ENCODE measurements around the gene NSMF.
A peak's percentile ranks its signal among the peaks of the same experiment; 100 is the strongest.
"Not testable (repeated sequence)": the region's sequence is repeated elsewhere in the genome, so short reads cannot be mapped to it uniquely, and the experiment has no call there.

Gene NSMF

GRCh38 chr9:137457406-137458193 is 1.5 kb downstream of the NSMF start:
- DNase-seq (ENCODE audit: low spot score) = no peak

- no peak for DNase-seq (ENCODE audit: low spot score)
These were observed 2.2 kb downstream of the NSMF start for GRCh38 chr9:137456864-137457405.

- no peak for DNase-seq (ENCODE audit: low spot score)
These were observed 2.9 kb downstream of the NSMF start for GRCh38 chr9:137456061-137456863.

- no peak for DNase-seq (ENCODE audit: low spot score)
These were observed 3.7 kb downstream of the NSMF start for GRCh38 chr9:137455359-137455991.

GRCh38 chr9:137454597-137455358 is 4.4 kb downstream of the NSMF start:
- DNase-seq (ENCODE audit: low spot score) = no peak

GRCh38 chr9:137454145-137454596 is 5.0 kb downstream of the NSMF start:
- peak; percentile 75 for DNase-seq (ENCODE audit: low spot score)

- DNase-seq (ENCODE audit: low spot score) = peak; percentile 85
These were observed 5.5 kb downstream of the NSMF start for GRCh38 chr9:137453643-137454081.

- DNase-seq (ENCODE audit: low spot score) = no peak
These were observed 6.1 kb downstream of the NSMF start for GRCh38 chr9:137452761-137453642.

GRCh38 chr9:137452006-137452760 is 7.0 kb downstream of the NSMF start:
- no peak for DNase-seq (ENCODE audit: low spot score)

GRCh38 chr9:137451264-137452005 is 7.7 kb downstream of the NSMF start:
- not testable (repeated sequence) for DNase-seq (ENCODE audit: low spot score)

- DNase-seq (ENCODE audit: low spot score) = not testable (repeated sequence)
These were observed 8.5 kb downstream of the NSMF start for GRCh38 chr9:137450539-137451222.

GRCh38 chr9:137449931-137450538 is 9.1 kb downstream of the NSMF start:
- DNase-seq (ENCODE audit: low spot score) = no peak

- no peak for DNase-seq (ENCODE audit: low spot score)
These were observed 9.9 kb downstream of the NSMF start for GRCh38 chr9:137449081-137449844.

GRCh38 chr9:137448602-137448962 is 10.6 kb downstream of the NSMF start:
- no peak for DNase-seq (ENCODE audit: low spot score)

- DNase-seq (ENCODE audit: low spot score) = no peak
These were observed 11.2 kb downstream of the NSMF start for GRCh38 chr9:137447722-137448601.

GRCh38 chr9:137446851-137447471 is 12.2 kb downstream of the NSMF start:
- DNase-seq (ENCODE audit: low spot score) = no peak
